ENCODE results near the gene SRPX2. TPM values are rescaled to one million over a fixed set of nuclear protein-coding genes. Genes with fewer than 3 reads are reported as not detected.

Gene SRPX2
- total and polyA plus RNA-seq, 9 of the 15 experiments (the other 6 are each of a cell fraction or from before 2014, with no cell fraction given), result 0.13 to 0.20 TPM; not detected in 7

DNA sequence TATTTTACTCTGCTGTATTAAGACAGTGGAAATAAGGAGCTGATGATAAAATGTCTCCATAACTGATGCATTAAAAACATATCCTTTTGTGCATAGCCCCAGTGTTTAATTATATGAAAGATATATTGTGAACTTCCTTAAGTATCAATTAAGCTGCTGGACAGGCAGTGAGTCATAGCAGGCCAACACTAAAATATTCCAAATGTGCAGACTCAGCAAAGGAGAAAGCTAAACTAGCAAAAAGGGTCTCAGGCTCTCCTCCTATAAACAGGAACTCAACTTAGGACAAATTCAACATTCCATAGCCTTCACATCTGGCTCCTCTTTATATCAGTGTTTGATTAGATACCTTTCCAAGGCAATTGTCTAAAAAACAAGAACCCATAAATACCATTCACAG is 43.7 kb upstream of the SRPX2 start (continued):
- TF ChIP-seq YY1 (IDR thresholded peaks at IDR 0.05; ENCODE audit: borderline replicate concordance in 1 of 3, control insufficient read depth in 1 of 3, extremely low read depth in 1 of 3, insufficient read depth in 3 of 3, insufficient read length in 1 of 3, insufficient replicate concordance in 2 of 3, low read depth in 1 of 3, low read length in 2 of 3) (no peak), RFX5 (IDR thresholded peaks at IDR 0.05; ENCODE audit: low read depth, low read length) (no peak), MCM2 (IDR thresholded peaks at IDR 0.05; ENCODE audit: low read depth) (no peak), BCOR (IDR thresholded peaks at IDR 0.05) (no peak), SRSF9 (IDR thresholded peaks at IDR 0.05; ENCODE audit: borderline replicate concordance, low read depth, low read length) (no peak), TBP (optimal IDR thresholded peaks at IDR 0.05; ENCODE audit: low read depth, low read length) (no peak), HBP1 (CRISPR knock-in tag; IDR thresholded peaks at IDR 0.05) (no peak), C11orf30 (IDR thresholded peaks at IDR 0.05; ENCODE audit: low read depth) (peak; percentile 32; the same call in 1 of the 2 replicates)

DNA sequence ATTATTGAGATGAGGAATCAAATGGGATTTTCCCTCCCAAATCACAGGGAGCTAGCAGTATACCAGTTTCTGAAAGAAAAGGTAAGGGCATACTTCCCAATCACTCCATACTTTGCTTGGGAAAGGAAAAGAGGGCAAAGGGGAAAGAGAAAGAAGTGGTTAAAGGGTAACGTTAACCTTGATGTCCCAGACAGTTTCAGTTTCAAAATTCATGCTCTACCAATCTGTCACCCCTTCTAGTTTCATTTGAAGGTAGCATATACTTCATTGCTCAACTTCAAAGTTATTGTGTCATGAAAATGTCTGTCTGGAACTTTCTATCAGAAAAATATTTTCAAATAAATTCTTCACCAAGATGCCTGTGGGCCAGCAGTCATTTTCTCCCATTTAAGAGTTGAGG is 43.2 kb upstream of the SRPX2 start:
- TF ChIP-seq NFE2 (IDR thresholded peaks at IDR 0.05; ENCODE audit: low read depth), result no peak
- no peak for TF ChIP-seq FOXK1 (CRISPR knock-in tag; IDR thresholded peaks at IDR 0.05; ENCODE audit: borderline replicate concordance)
- TF ChIP-seq MBD1 (CRISPR knock-in tag; IDR thresholded peaks at IDR 0.05), result no peak
- TF ChIP-seq CREB5 (CRISPR knock-in tag; IDR thresholded peaks at IDR 0.05), result no peak
- ChIA-PET CTCF (ENCODE audit: low intra/inter-chr PET ratio) (no interaction called here), POLR2A (no interaction called here)
- Histone ChIP-seq H3K27me3 (ENCODE audit: control insufficient read depth in 2 of 2, insufficient read depth in 2 of 2, low read length in 2 of 2) (no peaks in the 10 kb centered on the region), H4K20me1 (replicated peaks; ENCODE audit: control insufficient read depth, insufficient read depth, low read length) (no peaks in the 10 kb centered on the region), H3K9ac (ENCODE audit: insufficient read depth in 1 of 2, low read depth in 2 of 2, low read length in 2 of 2) (no peak overlapping the region), H3K79me2 (ENCODE audit: control insufficient read depth, insufficient read depth, low read length) (no peaks in the 10 kb centered on the region), H2AFZ (ENCODE audit: low read depth, low read length) (no peak overlapping the region), H3K4me3 (no peak overlapping the region), H3K36me3 (ENCODE audit: control insufficient read depth, insufficient read depth, low read length) (no peaks in the 10 kb centered on the region), H3K9me3 (replicated peaks; ENCODE audit: control insufficient read depth, insufficient read depth, low read depth, low read length) (no peaks in the 10 kb centered on the region), H3K4me2 (ENCODE audit: insufficient read depth, low read length) (no peak overlapping the region), H3K4me1 (replicated peaks in 1 of 2; ENCODE audit: control insufficient read depth in 2 of 2, insufficient read depth in 2 of 2, low read length in 2 of 2) (no peaks in the 10 kb centered on the region), H3K9me1 (ENCODE audit: control insufficient read depth, insufficient read depth, low read length) (no peaks in the 10 kb centered on the region), H3K27ac (ENCODE audit: extremely low read depth, low read depth, low read length) (no peak overlapping the region)
- in situ Hi-C loops (cut with MboI), result no loop called here
- ATAC-seq (no peak), DNase-seq (ENCODE audit: extremely low read depth in 1 of 4, low spot score in 3 of 4) (no peak), FAIRE-seq (no peak)
- WGBS (ENCODE audit: insufficient coverage, low coverage, missing lambda C conversion rate), result 0% methylated on average over 1 of the region's 1 CpG
- intact Hi-C loops (cut with micrococcal nuclease), result no loop called here
- BruUV-seq (replicated peaks), result no TSS peak
